Astrocyte (in vitro differentiated cells and primary cell): ENCODE data around the gene ILDR1.

ENCODE experiments used
- EZH2 ChIP-seq: IDR thresholded peaks from 2 replicates; pipeline ENCODE4 v1.6.1; 2012; ENCODE audit warnings: mild to moderate bottlenecking, low read length, inconsistent platforms; ENCODE audit not compliant: insufficient read depth
- TF ChIP-seq, protein P1 (sequence below): IDR thresholded peaks from 2 replicates; pipeline ENCODE4 v1.5.1; 2011; ENCODE audit warnings: low read depth, mild to moderate bottlenecking, inconsistent platforms, low read length, moderate library complexity; ENCODE audit not compliant: insufficient read depth

DNA sequence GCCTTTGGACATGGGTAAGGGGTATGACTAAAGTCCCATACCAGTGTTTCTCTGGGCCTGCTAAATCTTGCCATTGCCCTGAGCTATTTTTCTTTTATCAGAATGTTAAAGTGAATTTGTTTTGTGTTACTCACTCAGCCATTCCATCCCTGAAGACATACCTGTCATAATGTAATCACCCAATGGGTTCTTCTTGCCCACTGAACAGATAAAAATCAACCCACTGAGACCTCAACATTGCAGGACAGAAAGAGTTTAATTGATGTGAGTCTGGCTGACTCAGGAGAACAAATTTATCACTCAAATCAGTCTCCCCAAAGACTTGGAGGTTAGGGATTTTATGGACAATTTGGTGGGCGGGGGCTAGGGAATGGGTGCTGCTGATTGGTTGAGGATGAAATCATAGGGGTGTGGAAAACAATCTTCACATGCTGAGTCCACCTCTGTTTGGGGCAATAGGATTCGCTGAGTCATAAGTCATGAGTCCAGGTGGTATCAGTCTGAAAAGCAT, 47.4 kb downstream of the ILDR1 start:
- TF ChIP-seq, protein P1, sequence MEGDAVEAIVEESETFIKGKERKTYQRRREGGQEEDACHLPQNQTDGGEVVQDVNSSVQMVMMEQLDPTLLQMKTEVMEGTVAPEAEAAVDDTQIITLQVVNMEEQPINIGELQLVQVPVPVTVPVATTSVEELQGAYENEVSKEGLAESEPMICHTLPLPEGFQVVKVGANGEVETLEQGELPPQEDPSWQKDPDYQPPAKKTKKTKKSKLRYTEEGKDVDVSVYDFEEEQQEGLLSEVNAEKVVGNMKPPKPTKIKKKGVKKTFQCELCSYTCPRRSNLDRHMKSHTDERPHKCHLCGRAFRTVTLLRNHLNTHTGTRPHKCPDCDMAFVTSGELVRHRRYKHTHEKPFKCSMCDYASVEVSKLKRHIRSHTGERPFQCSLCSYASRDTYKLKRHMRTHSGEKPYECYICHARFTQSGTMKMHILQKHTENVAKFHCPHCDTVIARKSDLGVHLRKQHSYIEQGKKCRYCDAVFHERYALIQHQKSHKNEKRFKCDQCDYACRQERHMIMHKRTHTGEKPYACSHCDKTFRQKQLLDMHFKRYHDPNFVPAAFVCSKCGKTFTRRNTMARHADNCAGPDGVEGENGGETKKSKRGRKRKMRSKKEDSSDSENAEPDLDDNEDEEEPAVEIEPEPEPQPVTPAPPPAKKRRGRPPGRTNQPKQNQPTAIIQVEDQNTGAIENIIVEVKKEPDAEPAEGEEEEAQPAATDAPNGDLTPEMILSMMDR, result no peak
- no peak for TF ChIP-seq EZH2
